WTC11 (cell line): ENCODE data around the gene ANG. TPM values are rescaled to one million over a fixed set of nuclear protein-coding genes. Genes with fewer than 3 reads are reported as not detected.

Experiments
- ATAC-seq: fragments of 200-7000 bp; cut with Tn5 transposase; 2 replicates; pipeline ENCODE4 v1.10.0; 2021; ENCODE audit warnings: mild to moderate bottlenecking, moderate library complexity
- CTCF ChIA-PET: fragments of 300-600 bp; sonication (Branson Sonifier 250); formaldehyde crosslinking; loops from one replicate; lab custom pipeline; 2021; ENCODE audit warnings: antibody characterized with exemption; lab: Charles Lee
- POLR2A ChIA-PET: fragments of 350-600 bp; sonication (Branson Sonifier 250); formaldehyde crosslinking; loops from one replicate; lab custom pipeline; 2021; ENCODE audit warnings: antibody characterized with exemption; lab: Charles Lee
- DNase-seq: peaks from one replicate; pipeline ENCODE4 v3.0.0; 2021; ENCODE audit warnings: low spot score
- H3K27ac Mint-ChIP-seq: 2 replicates; pipeline ENCODE4 v1.8.0; 2021; ENCODE audit warnings: mixed read lengths
- H3K27me3 Mint-ChIP-seq: 2 replicates; pipeline ENCODE4 v1.8.0; 2021; ENCODE audit warnings: low read depth, mild to moderate bottlenecking, moderate library complexity, mixed read lengths
- H3K36me3 Mint-ChIP-seq: 2 replicates; pipeline ENCODE4 v1.8.0; 2021; ENCODE audit warnings: mixed read lengths
- H3K4me1 Mint-ChIP-seq: 2 replicates; pipeline ENCODE4 v1.8.0; 2022; ENCODE audit warnings: mixed read lengths
- H3K4me3 Mint-ChIP-seq: 2 replicates; pipeline ENCODE4 v1.8.0; 2021; ENCODE audit warnings: mild to moderate bottlenecking, moderate library complexity, mixed read lengths
- H3K9me3 Mint-ChIP-seq: 2 replicates; pipeline ENCODE4 v1.8.0; 2021; ENCODE audit warnings: mixed read lengths
- CREM ChIP-seq: sonication (generic); formaldehyde crosslinking; IDR thresholded peaks from 2 replicates; pipeline ENCODE4 v1.8.1; 2022; ENCODE audit warnings: mild to moderate bottlenecking, missing genetic modification reagents, moderate library complexity
- ESRRA ChIP-seq: sonication (generic); formaldehyde crosslinking; IDR thresholded peaks from 2 replicates; pipeline ENCODE4 v1.8.1; 2022; ENCODE audit warnings: mild to moderate bottlenecking, missing genetic modification reagents, borderline replicate concordance
- IRF2 ChIP-seq: sonication (generic); formaldehyde crosslinking; IDR thresholded peaks from 2 replicates; pipeline ENCODE4 v1.8.0; 2022; ENCODE audit warnings: low read depth, missing genetic modification reagents, borderline replicate concordance
- RELA ChIP-seq: sonication (generic); formaldehyde crosslinking; IDR thresholded peaks from 2 replicates; pipeline ENCODE4 v1.8.1; 2022; ENCODE audit warnings: missing genetic modification reagents, mild to moderate bottlenecking, borderline replicate concordance
- TP53 ChIP-seq: sonication (generic); formaldehyde crosslinking; IDR thresholded peaks from 2 replicates; pipeline ENCODE4 v1.8.1; 2023; ENCODE audit warnings: mild to moderate bottlenecking, missing genetic modification reagents
- ZNF121 ChIP-seq: sonication (generic); formaldehyde crosslinking; IDR thresholded peaks from 2 replicates; pipeline ENCODE4 v1.8.0; 2023; ENCODE audit warnings: missing genetic modification reagents
- ZNF423 ChIP-seq: fragments of 250-450 bp; sonication (Bioruptor Pico); IDR thresholded peaks from 2 replicates; pipeline ENCODE4 v2.1.2; 2022; ENCODE audit warnings: mild to moderate bottlenecking, moderate library complexity
- total RNA-seq: library from RNA; stranded (reverse); gene quantifications from 3 replicates; pipeline ENCODE4 v1.2.3, GENCODE V29; 2021
- TF ChIP-seq, protein P1 (sequence below): fragments of 250-450 bp; sonication (Bioruptor Pico); IDR thresholded peaks from 2 replicates; pipeline ENCODE4 v1.9.0; 2021; ENCODE audit warnings: mild to moderate bottlenecking, borderline replicate concordance
- TF ChIP-seq, protein P2 (sequence below): fragments of 200-600 bp; IDR thresholded peaks from 2 replicates; pipeline ENCODE4 v1.8.0; 2022; ENCODE audit warnings: antibody characterized with exemption
- TF ChIP-seq, protein P3 (sequence below): sonication (generic); formaldehyde crosslinking; conservative IDR thresholded peaks from 2 replicates; pipeline ENCODE4 v1.8.1; 2022; ENCODE audit warnings: mild to moderate bottlenecking, missing genetic modification reagents
- TF ChIP-seq, protein P4 (sequence below): sonication (generic); formaldehyde crosslinking; conservative IDR thresholded peaks from 2 replicates; pipeline ENCODE4 v1.8.1; 2023; ENCODE audit warnings: mild to moderate bottlenecking, low read depth, missing genetic modification reagents, moderate library complexity
- TF ChIP-seq, protein P5 (sequence below): sonication (generic); formaldehyde crosslinking; IDR thresholded peaks from 2 replicates; pipeline ENCODE4 v1.8.0; 2023; ENCODE audit warnings: missing genetic modification reagents, mild to moderate bottlenecking, borderline replicate concordance
- TF ChIP-seq, protein P6 (sequence below): sonication (generic); formaldehyde crosslinking; IDR thresholded peaks from 2 replicates; pipeline ENCODE4 v1.8.0; 2023; ENCODE audit warnings: mild to moderate bottlenecking, missing genetic modification reagents

ANG gene
- total RNA-seq, 1 experiment from 2014 or later: 4.8 TPM

DNA sequence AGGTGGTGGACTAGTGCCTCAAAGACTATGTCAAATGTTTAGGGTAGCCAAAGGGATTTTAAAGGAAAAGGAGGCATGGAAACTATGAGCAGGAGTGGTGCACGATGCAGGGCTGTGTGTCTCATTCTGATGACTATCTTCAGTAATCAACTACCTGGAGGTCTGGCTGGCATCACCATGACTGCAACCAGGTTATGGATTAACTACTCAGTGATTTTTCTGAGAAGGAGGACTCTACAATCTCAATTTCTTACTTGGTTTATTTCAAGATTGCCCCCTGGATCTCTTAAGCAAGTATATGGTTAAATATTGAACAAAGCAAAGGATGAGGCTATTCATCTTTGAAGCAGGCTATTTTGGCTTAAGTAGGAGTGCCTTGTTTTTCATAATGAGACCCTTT is 38.0 kb downstream of the ANG start (continued):
- TF ChIP-seq, protein P1, sequence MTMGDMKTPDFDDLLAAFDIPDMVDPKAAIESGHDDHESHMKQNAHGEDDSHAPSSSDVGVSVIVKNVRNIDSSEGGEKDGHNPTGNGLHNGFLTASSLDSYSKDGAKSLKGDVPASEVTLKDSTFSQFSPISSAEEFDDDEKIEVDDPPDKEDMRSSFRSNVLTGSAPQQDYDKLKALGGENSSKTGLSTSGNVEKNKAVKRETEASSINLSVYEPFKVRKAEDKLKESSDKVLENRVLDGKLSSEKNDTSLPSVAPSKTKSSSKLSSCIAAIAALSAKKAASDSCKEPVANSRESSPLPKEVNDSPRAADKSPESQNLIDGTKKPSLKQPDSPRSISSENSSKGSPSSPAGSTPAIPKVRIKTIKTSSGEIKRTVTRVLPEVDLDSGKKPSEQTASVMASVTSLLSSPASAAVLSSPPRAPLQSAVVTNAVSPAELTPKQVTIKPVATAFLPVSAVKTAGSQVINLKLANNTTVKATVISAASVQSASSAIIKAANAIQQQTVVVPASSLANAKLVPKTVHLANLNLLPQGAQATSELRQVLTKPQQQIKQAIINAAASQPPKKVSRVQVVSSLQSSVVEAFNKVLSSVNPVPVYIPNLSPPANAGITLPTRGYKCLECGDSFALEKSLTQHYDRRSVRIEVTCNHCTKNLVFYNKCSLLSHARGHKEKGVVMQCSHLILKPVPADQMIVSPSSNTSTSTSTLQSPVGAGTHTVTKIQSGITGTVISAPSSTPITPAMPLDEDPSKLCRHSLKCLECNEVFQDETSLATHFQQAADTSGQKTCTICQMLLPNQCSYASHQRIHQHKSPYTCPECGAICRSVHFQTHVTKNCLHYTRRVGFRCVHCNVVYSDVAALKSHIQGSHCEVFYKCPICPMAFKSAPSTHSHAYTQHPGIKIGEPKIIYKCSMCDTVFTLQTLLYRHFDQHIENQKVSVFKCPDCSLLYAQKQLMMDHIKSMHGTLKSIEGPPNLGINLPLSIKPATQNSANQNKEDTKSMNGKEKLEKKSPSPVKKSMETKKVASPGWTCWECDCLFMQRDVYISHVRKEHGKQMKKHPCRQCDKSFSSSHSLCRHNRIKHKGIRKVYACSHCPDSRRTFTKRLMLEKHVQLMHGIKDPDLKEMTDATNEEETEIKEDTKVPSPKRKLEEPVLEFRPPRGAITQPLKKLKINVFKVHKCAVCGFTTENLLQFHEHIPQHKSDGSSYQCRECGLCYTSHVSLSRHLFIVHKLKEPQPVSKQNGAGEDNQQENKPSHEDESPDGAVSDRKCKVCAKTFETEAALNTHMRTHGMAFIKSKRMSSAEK (CRISPR knock-in tag): no peak
- TF ChIP-seq ESRRA (no peak), ZNF423 (CRISPR knock-in tag) (no peak), CREM (CRISPR knock-in tag) (no peak), ZNF121 (no peak), RELA (CRISPR knock-in tag) (no peak)
- TF ChIP-seq, protein P2, sequence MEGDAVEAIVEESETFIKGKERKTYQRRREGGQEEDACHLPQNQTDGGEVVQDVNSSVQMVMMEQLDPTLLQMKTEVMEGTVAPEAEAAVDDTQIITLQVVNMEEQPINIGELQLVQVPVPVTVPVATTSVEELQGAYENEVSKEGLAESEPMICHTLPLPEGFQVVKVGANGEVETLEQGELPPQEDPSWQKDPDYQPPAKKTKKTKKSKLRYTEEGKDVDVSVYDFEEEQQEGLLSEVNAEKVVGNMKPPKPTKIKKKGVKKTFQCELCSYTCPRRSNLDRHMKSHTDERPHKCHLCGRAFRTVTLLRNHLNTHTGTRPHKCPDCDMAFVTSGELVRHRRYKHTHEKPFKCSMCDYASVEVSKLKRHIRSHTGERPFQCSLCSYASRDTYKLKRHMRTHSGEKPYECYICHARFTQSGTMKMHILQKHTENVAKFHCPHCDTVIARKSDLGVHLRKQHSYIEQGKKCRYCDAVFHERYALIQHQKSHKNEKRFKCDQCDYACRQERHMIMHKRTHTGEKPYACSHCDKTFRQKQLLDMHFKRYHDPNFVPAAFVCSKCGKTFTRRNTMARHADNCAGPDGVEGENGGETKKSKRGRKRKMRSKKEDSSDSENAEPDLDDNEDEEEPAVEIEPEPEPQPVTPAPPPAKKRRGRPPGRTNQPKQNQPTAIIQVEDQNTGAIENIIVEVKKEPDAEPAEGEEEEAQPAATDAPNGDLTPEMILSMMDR: no peak
- TF ChIP-seq, protein P3, sequence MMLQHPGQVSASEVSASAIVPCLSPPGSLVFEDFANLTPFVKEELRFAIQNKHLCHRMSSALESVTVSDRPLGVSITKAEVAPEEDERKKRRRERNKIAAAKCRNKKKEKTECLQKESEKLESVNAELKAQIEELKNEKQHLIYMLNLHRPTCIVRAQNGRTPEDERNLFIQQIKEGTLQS: no peak

DNA sequence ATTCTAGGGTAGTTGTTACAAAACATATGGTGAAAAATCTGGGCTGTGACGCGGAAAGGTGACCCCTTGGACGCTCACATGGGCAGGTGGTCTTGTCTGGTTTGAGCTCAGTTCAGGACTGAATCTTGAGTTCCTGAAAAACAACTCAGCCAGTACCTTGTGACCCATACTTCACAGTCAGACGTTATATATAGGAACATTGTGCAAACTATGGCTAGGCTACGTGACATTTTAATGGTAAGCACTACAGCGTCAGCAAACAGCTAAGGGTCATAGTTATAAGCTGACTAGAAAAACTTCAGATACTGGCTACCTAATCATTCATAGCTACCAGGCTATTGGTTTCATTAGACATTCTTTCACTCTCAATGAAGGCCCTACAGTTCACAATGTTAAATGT is 42.3 kb downstream of the ANG start:
- CTCF ChIA-PET: interaction anchor here (0.7 to 1.7 kb wide), 2 partner anchors 17 to 27 kb away, joined by 3 to 6 read pairs; no protein-coding TSS in a partner anchor
- no peaks in the 10 kb centered on the region for H3K9me3 Mint-ChIP-seq
- peaks cover 16% of the 10 kb centered on the region for H3K4me1 Mint-ChIP-seq
- POLR2A ChIA-PET: no interaction called here
- peaks cover 5% of the 10 kb centered on the region; the same call in 1 of the 2 replicates for H3K27me3 Mint-ChIP-seq
- DNase-seq (no peak), ATAC-seq (no peak)
- no peaks in the 10 kb centered on the region for H3K36me3 Mint-ChIP-seq
- no peak overlapping the region for H3K27ac Mint-ChIP-seq
- H3K4me3 Mint-ChIP-seq: no peak overlapping the region
- no peak for TF ChIP-seq TP53
- TF ChIP-seq, protein P4, sequence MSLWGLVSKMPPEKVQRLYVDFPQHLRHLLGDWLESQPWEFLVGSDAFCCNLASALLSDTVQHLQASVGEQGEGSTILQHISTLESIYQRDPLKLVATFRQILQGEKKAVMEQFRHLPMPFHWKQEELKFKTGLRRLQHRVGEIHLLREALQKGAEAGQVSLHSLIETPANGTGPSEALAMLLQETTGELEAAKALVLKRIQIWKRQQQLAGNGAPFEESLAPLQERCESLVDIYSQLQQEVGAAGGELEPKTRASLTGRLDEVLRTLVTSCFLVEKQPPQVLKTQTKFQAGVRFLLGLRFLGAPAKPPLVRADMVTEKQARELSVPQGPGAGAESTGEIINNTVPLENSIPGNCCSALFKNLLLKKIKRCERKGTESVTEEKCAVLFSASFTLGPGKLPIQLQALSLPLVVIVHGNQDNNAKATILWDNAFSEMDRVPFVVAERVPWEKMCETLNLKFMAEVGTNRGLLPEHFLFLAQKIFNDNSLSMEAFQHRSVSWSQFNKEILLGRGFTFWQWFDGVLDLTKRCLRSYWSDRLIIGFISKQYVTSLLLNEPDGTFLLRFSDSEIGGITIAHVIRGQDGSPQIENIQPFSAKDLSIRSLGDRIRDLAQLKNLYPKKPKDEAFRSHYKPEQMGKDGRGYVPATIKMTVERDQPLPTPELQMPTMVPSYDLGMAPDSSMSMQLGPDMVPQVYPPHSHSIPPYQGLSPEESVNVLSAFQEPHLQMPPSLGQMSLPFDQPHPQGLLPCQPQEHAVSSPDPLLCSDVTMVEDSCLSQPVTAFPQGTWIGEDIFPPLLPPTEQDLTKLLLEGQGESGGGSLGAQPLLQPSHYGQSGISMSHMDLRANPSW (CRISPR knock-in tag): no peak
- TF ChIP-seq, protein P5, sequence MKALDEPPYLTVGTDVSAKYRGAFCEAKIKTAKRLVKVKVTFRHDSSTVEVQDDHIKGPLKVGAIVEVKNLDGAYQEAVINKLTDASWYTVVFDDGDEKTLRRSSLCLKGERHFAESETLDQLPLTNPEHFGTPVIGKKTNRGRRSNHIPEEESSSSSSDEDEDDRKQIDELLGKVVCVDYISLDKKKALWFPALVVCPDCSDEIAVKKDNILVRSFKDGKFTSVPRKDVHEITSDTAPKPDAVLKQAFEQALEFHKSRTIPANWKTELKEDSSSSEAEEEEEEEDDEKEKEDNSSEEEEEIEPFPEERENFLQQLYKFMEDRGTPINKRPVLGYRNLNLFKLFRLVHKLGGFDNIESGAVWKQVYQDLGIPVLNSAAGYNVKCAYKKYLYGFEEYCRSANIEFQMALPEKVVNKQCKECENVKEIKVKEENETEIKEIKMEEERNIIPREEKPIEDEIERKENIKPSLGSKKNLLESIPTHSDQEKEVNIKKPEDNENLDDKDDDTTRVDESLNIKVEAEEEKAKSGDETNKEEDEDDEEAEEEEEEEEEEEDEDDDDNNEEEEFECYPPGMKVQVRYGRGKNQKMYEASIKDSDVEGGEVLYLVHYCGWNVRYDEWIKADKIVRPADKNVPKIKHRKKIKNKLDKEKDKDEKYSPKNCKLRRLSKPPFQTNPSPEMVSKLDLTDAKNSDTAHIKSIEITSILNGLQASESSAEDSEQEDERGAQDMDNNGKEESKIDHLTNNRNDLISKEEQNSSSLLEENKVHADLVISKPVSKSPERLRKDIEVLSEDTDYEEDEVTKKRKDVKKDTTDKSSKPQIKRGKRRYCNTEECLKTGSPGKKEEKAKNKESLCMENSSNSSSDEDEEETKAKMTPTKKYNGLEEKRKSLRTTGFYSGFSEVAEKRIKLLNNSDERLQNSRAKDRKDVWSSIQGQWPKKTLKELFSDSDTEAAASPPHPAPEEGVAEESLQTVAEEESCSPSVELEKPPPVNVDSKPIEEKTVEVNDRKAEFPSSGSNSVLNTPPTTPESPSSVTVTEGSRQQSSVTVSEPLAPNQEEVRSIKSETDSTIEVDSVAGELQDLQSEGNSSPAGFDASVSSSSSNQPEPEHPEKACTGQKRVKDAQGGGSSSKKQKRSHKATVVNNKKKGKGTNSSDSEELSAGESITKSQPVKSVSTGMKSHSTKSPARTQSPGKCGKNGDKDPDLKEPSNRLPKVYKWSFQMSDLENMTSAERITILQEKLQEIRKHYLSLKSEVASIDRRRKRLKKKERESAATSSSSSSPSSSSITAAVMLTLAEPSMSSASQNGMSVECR (CRISPR knock-in tag): no peak
- TF ChIP-seq, protein P1 (CRISPR knock-in tag): no peak
- TF ChIP-seq, protein P6, sequence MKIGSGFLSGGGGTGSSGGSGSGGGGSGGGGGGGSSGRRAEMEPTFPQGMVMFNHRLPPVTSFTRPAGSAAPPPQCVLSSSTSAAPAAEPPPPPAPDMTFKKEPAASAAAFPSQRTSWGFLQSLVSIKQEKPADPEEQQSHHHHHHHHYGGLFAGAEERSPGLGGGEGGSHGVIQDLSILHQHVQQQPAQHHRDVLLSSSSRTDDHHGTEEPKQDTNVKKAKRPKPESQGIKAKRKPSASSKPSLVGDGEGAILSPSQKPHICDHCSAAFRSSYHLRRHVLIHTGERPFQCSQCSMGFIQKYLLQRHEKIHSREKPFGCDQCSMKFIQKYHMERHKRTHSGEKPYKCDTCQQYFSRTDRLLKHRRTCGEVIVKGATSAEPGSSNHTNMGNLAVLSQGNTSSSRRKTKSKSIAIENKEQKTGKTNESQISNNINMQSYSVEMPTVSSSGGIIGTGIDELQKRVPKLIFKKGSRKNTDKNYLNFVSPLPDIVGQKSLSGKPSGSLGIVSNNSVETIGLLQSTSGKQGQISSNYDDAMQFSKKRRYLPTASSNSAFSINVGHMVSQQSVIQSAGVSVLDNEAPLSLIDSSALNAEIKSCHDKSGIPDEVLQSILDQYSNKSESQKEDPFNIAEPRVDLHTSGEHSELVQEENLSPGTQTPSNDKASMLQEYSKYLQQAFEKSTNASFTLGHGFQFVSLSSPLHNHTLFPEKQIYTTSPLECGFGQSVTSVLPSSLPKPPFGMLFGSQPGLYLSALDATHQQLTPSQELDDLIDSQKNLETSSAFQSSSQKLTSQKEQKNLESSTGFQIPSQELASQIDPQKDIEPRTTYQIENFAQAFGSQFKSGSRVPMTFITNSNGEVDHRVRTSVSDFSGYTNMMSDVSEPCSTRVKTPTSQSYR (CRISPR knock-in tag): no peak
- no peak for TF ChIP-seq IRF2 (CRISPR knock-in tag)
